A549 treated with DMSO at 1 μM for 4 hours (cell line): ENCODE data around the gene DYRK1A. TPM values are rescaled to one million over a fixed set of nuclear protein-coding genes. Genes with fewer than 3 reads are reported as not detected.

ENCODE experiments used
- total RNA-seq: library from RNA; stranded (reverse); fragments of 200-300 nt; extraction: Qiagen RNA extraction; gene quantifications from 5 replicates; pipeline ENCODE4 v1.2.3, GENCODE V29; 2022; ENCODE audit warnings: low read depth

DYRK1A gene
- 12.2 to 15.3 TPM (median 13.8 TPM) in 5 replicates for total RNA-seq

DNA sequence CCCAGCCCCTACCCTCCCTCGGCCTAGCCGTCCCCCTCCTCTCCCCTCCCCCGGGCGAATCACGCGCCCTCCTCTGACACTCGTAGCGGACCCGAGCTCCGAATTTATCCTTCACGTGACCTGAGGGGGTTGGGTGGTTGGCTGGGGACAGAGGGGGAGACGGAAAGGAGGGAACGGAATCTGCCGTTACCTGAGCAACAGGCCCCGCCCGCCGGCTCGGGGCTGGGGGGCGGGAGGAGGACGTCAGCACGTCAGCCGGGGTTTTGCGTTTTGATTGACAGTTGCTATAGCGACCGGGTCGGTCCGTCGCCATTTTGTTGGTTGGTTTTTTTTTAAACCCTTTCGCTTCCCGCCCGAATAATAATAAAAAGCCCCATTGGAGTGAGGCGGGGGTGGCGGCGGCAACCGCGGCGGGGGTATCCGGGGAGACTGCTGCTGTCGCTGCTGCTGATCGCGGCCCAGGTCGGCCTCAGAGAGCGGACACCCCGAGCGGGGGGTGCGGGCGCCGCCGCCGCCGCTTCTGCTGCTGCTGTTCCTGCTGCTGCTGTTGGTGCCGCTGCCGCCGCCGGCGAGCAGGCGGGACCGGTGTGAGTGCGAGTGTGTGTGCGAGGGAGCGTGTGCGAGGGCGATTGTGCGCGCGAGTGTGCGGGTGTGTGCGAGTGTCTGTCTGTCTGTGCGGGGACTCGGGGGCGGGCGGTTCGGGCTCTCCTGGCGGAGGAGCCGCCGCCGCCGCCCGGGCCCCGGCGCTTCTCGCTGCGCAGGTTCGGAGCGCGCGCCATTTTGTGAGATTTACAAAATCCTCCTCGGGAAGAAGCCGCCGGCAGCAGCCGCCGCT lies at the start of gene DYRK1A:
TSS of gene DYRK1A (plus strand) at position 292 of the 835 bp plus-strand sequence. CDS start 53,602 bp downstream, outside the sequence.

Other genes starting within 250 kb of the DYRK1A start
- 25.5 to 33.2 TPM (median 29.2 TPM) in 5 replicates for gene VPS26C, start 99.4 kb upstream of the DYRK1A start, total RNA-seq